Thymus (tissue), 11 donors: Measurements from ENCODE around the gene CRELD2. TPM values are rescaled to one million over a fixed set of nuclear protein-coding genes. Genes with fewer than 3 reads are reported as not detected.

Experiments
- DNase-seq, 9 donors: peaks; one replicate each; pipeline ENCODE4 v3.0.0-alpha.2; 2013; ENCODE audit warnings: low spot score in 9 of 9, low read depth in 6 of 9, missing footprints in 1 of 9
- H3K27ac ChIP-seq, 2 donors: one replicate each; pipeline ENCODE4 v1.5.1; 2013; ENCODE audit warnings: control low read depth in 1 of 2, low read depth in 1 of 2, low read length in 1 of 2, mild to moderate bottlenecking in 1 of 2, moderate library complexity in 1 of 2
- H3K27me3 ChIP-seq, 2 donors: one replicate each; pipeline ENCODE4 v1.5.1; 2013; ENCODE audit warnings: low read length in 1 of 2; ENCODE audit not compliant: control insufficient read depth in 2 of 2, insufficient read depth in 1 of 2
- H3K36me3 ChIP-seq, 2 donors: one replicate each; pipeline ENCODE4 v1.5.1; 2013; ENCODE audit warnings: low read length in 1 of 2, mild to moderate bottlenecking in 1 of 2, moderate library complexity in 1 of 2; ENCODE audit not compliant: control insufficient read depth in 2 of 2, insufficient read depth in 2 of 2
- H3K4me1 ChIP-seq, 2 donors: one replicate each; pipeline ENCODE4 v1.5.1; 2013; ENCODE audit warnings: low read length in 2 of 2; ENCODE audit not compliant: control insufficient read depth in 2 of 2, insufficient read depth in 2 of 2
- H3K4me3 ChIP-seq, 2 donors: one replicate each; pipeline ENCODE4 v1.5.1; 2013; ENCODE audit warnings: low read length in 2 of 2, control low read depth in 1 of 2, mild to moderate bottlenecking in 1 of 2
- H3K9me3 ChIP-seq, 2 donors: one replicate each; pipeline ENCODE4 v1.5.1; 2013; ENCODE audit warnings: low read length in 1 of 2, mild to moderate bottlenecking in 1 of 2; ENCODE audit not compliant: control insufficient read depth in 2 of 2, insufficient read depth in 1 of 2
- WGBS: extraction: QIAGEN DNeasy Blood & Tissue Kit; methylation state at CpG from one replicate; pipeline ENCODE4 v1.1.7; 2013; 5-methylcytosine and 5-hydroxymethylcytosine counted together
- polyA plus RNA-seq: library from polyadenylated mRNA; stranded (reverse); fragments of 200-250 nt; gene quantifications from one replicate; pipeline ENCODE4 v1.2.3, GENCODE V29; 2013
- total RNA-seq: library from RNA; stranded (reverse); fragments of 120-200 nt; gene quantifications from one replicate; pipeline ENCODE4 v1.2.4, GENCODE V29; 2013
- donor health status: healthy.

Gene CRELD2
- total and polyA plus RNA-seq, 2 donors, result 24.3 to 25.8 TPM

- H3K4me1 ChIP-seq, result peaks cover 16 to 17% of the 10 kb centered on the region in 2 donors
- H3K27me3 ChIP-seq, result no peaks in the 10 kb centered on the region
- no peak for DNase-seq
- peaks cover 21 to 46% of the 10 kb centered on the region in 2 donors for H3K36me3 ChIP-seq
- no peak overlapping the region for H3K4me3 ChIP-seq
- no peaks in the 10 kb centered on the region for H3K9me3 ChIP-seq
- H3K27ac ChIP-seq, result no peak overlapping the region
- WGBS, result 97% methylated on average over 12 of the region's 12 CpGs
Measured at GRCh38 chr22:49914256-49914655, 4.2 kb upstream of the CRELD2 start.

- no peak overlapping the region for H3K27ac ChIP-seq
- 98% methylated on average over 12 of the region's 12 CpGs for WGBS
- H3K4me1 ChIP-seq, result peaks cover 22 to 24% of the 10 kb centered on the region in 2 donors
- H3K9me3 ChIP-seq, result no peaks in the 10 kb centered on the region
- no peak overlapping the region for H3K4me3 ChIP-seq
- H3K36me3 ChIP-seq, result peaks cover 21 to 39% of the 10 kb centered on the region in 2 donors
- DNase-seq, result no peak
- no peaks in the 10 kb centered on the region for H3K27me3 ChIP-seq
Measured at GRCh38 chr22:49915610-49916009, 2.8 kb upstream of the CRELD2 start.

- no peaks in the 10 kb centered on the region for H3K9me3 ChIP-seq
- no peak overlapping the region for H3K27ac ChIP-seq
- no peaks in the 10 kb centered on the region for H3K27me3 ChIP-seq
- H3K36me3 ChIP-seq, result peaks cover 21 to 38% of the 10 kb centered on the region in 2 donors
- WGBS, result 97% methylated on average over 11 of the region's 11 CpGs
- no peak overlapping the region for H3K4me3 ChIP-seq
- DNase-seq, result no peak
- H3K4me1 ChIP-seq, result peaks cover 22 to 24% of the 10 kb centered on the region in 2 donors
Measured at GRCh38 chr22:49916831-49917230, 1.6 kb upstream of the CRELD2 start.

GRCh38 chr22:49918911-49919881, 762 bp downstream of the CRELD2 start:
- no peaks in the 10 kb centered on the region for H3K27me3 ChIP-seq
- H3K27ac ChIP-seq, result peak overlapping the region in 1 of 2 donors; percentile 26
- WGBS, result 52% methylated on average over 47 of the region's 47 CpGs
- no peaks in the 10 kb centered on the region for H3K9me3 ChIP-seq
- H3K4me1 ChIP-seq, result peaks cover 22 to 28% of the 10 kb centered on the region in 2 donors
- H3K4me3 ChIP-seq, result peak overlapping the region; percentile 76 to 81
- DNase-seq, result peak in 1 of 9 donors; percentile 34
- H3K36me3 ChIP-seq, result peaks cover 6 to 16% of the 10 kb centered on the region in 2 donors

GRCh38 chr22:49920859-49921258, 2.4 kb downstream of the CRELD2 start:
- Histone ChIP-seq H3K9me3 (no peaks in the 10 kb centered on the region), H3K4me1 (peaks cover 30 to 42% of the 10 kb centered on the region in 2 donors), H3K27ac (no peak overlapping the region), H3K4me3 (no peak overlapping the region), H3K36me3 (peaks cover 6 to 16% of the 10 kb centered on the region in 2 donors), H3K27me3 (no peaks in the 10 kb centered on the region)
- no peak for DNase-seq
- WGBS, result over 99% methylated on average over 18 of the region's 18 CpGs

- Histone ChIP-seq H3K27ac (no peak overlapping the region), H3K9me3 (no peaks in the 10 kb centered on the region), H3K4me1 (peaks cover 32 to 47% of the 10 kb centered on the region in 2 donors), H3K36me3 (peaks cover 6 to 16% of the 10 kb centered on the region in 2 donors), H3K4me3 (no peak overlapping the region), H3K27me3 (no peaks in the 10 kb centered on the region)
- DNase-seq, result no peak
- WGBS, result 97% methylated on average over 35 of the region's 35 CpGs
Measured at GRCh38 chr22:49921508-49922278, 3.3 kb downstream of the CRELD2 start.

GRCh38 chr22:49922484-49922883, 4.0 kb downstream of the CRELD2 start:
- H3K9me3 ChIP-seq, result no peaks in the 10 kb centered on the region
- H3K4me3 ChIP-seq, result no peak overlapping the region
- DNase-seq, result no peak
- peaks cover 24 to 43% of the 10 kb centered on the region in 2 donors for H3K4me1 ChIP-seq
- H3K27me3 ChIP-seq, result no peaks in the 10 kb centered on the region
- peaks cover 6 to 19% of the 10 kb centered on the region in 2 donors for H3K36me3 ChIP-seq
- 97% methylated on average over 22 of the region's 22 CpGs for WGBS
- no peak overlapping the region for H3K27ac ChIP-seq

GRCh38 chr22:49922926-49923325, 4.5 kb downstream of the CRELD2 start:
- DNase-seq, result no peak
- Histone ChIP-seq H3K4me1 (peaks cover 23 to 39% of the 10 kb centered on the region in 2 donors), H3K27me3 (no peaks in the 10 kb centered on the region), H3K4me3 (no peak overlapping the region), H3K36me3 (peaks cover 6 to 23% of the 10 kb centered on the region in 2 donors), H3K9me3 (no peaks in the 10 kb centered on the region), H3K27ac (no peak overlapping the region)
- 98% methylated on average over 25 of the region's 25 CpGs for WGBS

GRCh38 chr22:49923445-49923844, 5.0 kb downstream of the CRELD2 start:
- Histone ChIP-seq H3K36me3 (peaks cover 6 to 24% of the 10 kb centered on the region in 2 donors), H3K4me3 (no peak overlapping the region), H3K4me1 (peaks cover 23 to 39% of the 10 kb centered on the region in 2 donors), H3K9me3 (no peaks in the 10 kb centered on the region), H3K27ac (peak overlapping the region in 1 of 2 donors; percentile 7), H3K27me3 (no peaks in the 10 kb centered on the region)
- 91% methylated on average over 16 of the region's 16 CpGs for WGBS
- peak in 1 of 9 donors; percentile 45 for DNase-seq
